ENCODE results near the gene PRL.
A peak's percentile ranks its signal among the peaks of the same experiment; 100 is the strongest.

PRL gene

GRCh38 chr6:22296936-22297335 lies at the start of gene PRL:
Gene PRL (minus strand): TSS chr6:22297036. CDS start chr6:22296982, 54 bp downstream.
- no peak for TF ChIP-seq ZFX (IDR thresholded peaks at IDR 0.05; ENCODE audit: borderline replicate concordance)
- TF ChIP-seq CTCF (IDR thresholded peaks at IDR 0.05), result no peak
- H3K27ac ChIP-seq, result no peak within 1 kb of the TSS

- no peak overlapping the region for H3K27ac ChIP-seq
- peak; percentile 55 for TF ChIP-seq CTCF (IDR thresholded peaks at IDR 0.05)
- TF ChIP-seq ZFX (IDR thresholded peaks at IDR 0.05; ENCODE audit: borderline replicate concordance), result no peak
Measured at GRCh38 chr6:22343864-22344263, 47.0 kb upstream of the PRL start.

GRCh38 chr6:22334778-22335177 lies 37.9 kb upstream of the PRL start:
- H3K27ac ChIP-seq, result no peak overlapping the region
- TF ChIP-seq CTCF (IDR thresholded peaks at IDR 0.05) (no peak), ZFX (IDR thresholded peaks at IDR 0.05; ENCODE audit: borderline replicate concordance) (no peak)

GRCh38 chr6:22333802-22334201 lies 37.0 kb upstream of the PRL start:
- no peak for TF ChIP-seq ZFX (IDR thresholded peaks at IDR 0.05; ENCODE audit: borderline replicate concordance)
- no peak for TF ChIP-seq CTCF (IDR thresholded peaks at IDR 0.05)
- H3K27ac ChIP-seq, result no peak overlapping the region

- no peak for TF ChIP-seq ZFX (IDR thresholded peaks at IDR 0.05; ENCODE audit: borderline replicate concordance)
- TF ChIP-seq CTCF (IDR thresholded peaks at IDR 0.05), result no peak
- no peak overlapping the region for H3K27ac ChIP-seq
Measured at GRCh38 chr6:22332711-22333110, 35.9 kb upstream of the PRL start.

GRCh38 chr6:22332216-22332615 lies 35.4 kb upstream of the PRL start:
- TF ChIP-seq CTCF (IDR thresholded peaks at IDR 0.05) (no peak), ZFX (IDR thresholded peaks at IDR 0.05; ENCODE audit: borderline replicate concordance) (no peak)

GRCh38 chr6:22330941-22331340 lies 34.1 kb upstream of the PRL start:
- no peak overlapping the region for H3K27ac ChIP-seq
- no peak for TF ChIP-seq ZFX (IDR thresholded peaks at IDR 0.05; ENCODE audit: borderline replicate concordance)
- no peak for TF ChIP-seq CTCF (IDR thresholded peaks at IDR 0.05)

More at GRCh38 chr6:22332216-22332615, 35.4 kb upstream of the PRL start:
- no peak overlapping the region for H3K27ac ChIP-seq

Data from 22Rv1 (cell line).